GM18907 (cell line): ENCODE measurements around the gene PXN.
A peak's percentile ranks its signal among the peaks of the same experiment; 100 is the strongest.
"Not testable (repeated sequence)": the region's sequence is repeated elsewhere in the genome, so short reads cannot be mapped to it uniquely, and the experiment has no call there.

ENCODE experiments used
- ATAC-seq: cut with Tn5 transposase; IDR thresholded peaks from one replicate; pipeline ENCODE4 v1.9.1; 2021; ENCODE audit warnings: mild to moderate bottlenecking, moderate library complexity; ENCODE audit not compliant: unreplicated experiment

The PXN gene

GRCh38 chr12:120242275-120242799, 23.2 kb downstream of the PXN start:
- no peak for ATAC-seq

GRCh38 chr12:120241561-120242274, 23.8 kb downstream of the PXN start:
- no peak for ATAC-seq

- ATAC-seq, result no peak
Observed at GRCh38 chr12:120240495-120240833, 25.1 kb downstream of the PXN start.

GRCh38 chr12:120239776-120240494, 25.6 kb downstream of the PXN start:
- ATAC-seq, result no peak

DNA sequence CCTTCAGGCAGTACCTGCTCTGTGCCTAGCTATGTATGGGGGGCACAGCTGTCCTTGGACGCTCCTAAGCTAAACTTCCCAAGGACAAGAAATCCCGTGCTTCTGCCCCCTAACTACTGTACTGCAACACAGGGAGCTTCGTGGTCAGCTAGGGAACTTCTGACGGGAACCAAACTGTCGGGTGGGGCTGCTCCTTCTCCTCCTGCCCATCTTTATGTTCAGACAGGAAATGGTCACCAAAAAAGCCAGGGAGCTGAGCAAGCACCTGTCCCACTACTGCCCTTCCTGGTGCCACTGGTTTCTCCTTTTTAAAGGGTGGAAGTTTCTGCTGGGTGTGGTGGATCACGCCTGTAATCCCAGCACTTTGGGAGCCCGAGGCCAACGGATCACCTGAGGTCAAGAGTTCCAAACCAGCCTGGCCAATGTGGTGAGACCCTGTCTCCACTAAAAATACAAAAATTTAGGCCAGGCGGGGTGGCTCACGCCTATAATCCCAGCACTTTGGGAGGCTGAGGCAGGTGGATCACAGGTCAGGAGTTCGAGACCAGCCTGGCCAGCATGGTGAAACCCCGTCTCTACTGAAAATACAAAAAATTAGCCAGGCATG, 26.6 kb downstream of the PXN start:
- ATAC-seq, result no peak

- no peak for ATAC-seq
Observed at GRCh38 chr12:120238217-120238616, 27.3 kb downstream of the PXN start.

GRCh38 chr12:120237360-120238171, 28.0 kb downstream of the PXN start:
- no peak for ATAC-seq

DNA sequence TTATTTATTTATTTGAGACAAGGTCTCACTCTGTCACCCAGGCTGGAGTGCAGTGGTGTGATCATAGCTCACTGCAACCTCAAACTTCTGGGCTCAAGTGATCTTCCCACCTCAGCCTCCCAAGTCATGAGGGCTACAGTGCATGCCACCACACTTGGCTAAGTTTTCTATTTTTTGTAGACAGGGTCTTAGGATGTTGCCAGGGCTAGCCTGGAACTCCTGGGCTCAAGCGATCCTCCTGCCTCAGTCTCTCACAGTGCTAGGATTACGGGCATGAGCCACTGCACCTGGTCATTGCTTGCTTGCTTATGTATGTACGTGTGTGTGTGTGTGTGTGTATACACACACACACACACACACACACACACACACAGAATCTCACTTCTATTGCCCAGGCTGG, 28.7 kb downstream of the PXN start:
- ATAC-seq, result not testable (repeated sequence)

DNA sequence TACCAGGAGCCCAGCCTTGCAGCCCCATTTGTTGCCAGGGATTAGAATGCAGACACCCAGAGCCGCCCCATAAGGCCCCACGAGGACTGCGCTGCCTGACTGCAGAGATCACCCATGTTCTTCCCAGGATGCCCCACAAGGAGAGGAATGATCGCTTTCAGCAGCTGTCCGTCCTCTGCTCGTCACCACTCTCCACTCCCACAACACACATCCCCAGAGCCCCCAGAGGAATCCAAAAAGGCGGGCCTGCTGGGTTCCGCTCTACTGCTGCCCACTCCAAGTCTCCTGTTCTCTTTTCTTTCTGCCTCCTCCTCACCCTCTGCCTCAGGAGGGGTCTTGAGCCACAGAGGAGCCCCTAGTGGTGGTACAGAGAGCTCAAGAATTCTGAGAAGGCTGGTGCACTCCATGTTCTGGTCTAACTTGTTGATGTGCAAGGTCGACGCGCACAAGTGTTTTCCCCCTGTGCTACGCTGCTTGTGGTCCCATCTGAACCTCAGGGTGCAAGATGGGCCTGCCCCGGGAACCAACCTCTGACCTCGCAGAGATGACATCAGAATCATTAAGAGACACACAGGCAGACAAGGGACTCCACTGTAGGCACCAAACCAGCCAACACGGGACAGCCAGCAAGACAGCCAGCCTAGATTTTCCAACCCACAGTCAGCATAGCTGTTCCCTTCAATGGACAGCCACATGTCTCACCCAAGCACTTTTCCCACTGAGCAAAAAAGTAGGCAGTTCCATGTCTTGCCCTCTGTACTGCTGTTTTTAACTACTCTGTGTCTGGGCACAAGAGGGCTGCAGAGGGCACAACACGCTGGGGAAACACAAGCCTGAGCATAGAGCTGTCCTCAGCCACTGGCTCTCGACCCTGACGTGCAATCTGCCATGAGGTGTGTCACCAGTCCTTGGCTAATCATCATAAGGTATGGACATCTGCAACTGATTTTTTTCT, 29.9 kb downstream of the PXN start:
- no peak for ATAC-seq

DNA sequence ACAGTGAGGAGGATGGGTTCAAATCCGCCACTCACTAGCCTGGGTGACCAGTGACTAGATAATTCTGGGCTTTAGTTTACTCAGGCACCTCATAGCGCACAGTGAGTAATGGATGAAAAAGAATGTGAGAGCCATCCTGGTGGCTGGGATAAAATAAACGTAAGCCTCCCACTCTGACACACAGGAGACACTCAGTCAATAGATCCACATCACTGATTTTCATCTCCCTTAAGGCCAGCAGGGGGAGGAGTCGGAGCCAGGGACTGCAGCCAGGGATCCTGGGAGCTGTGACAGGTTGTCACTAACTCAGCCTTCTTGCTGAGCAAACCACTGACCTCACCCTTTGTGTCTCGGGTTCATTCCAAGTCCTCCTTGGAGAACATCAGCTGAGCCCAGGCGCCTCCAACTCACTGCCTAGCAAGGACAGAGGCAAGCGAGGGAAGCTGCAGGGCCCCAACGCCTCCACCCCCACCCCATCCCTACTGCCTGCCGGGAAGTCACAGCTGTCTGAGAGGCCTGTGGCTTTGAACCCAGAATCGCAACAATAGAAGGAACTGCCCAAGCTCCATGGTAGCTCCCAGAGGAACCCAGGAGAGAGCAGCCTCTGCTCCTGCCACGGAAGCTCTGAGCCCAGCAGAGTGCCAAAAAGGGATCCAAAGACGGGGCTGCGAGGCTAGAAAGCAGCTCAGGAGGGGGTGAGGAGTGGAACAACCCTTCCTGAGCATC, 30.7 kb downstream of the PXN start:
- ATAC-seq, result no peak

- no peak for ATAC-seq
Observed at GRCh38 chr12:120231316-120232011, 34.1 kb downstream of the PXN start.

DNA sequence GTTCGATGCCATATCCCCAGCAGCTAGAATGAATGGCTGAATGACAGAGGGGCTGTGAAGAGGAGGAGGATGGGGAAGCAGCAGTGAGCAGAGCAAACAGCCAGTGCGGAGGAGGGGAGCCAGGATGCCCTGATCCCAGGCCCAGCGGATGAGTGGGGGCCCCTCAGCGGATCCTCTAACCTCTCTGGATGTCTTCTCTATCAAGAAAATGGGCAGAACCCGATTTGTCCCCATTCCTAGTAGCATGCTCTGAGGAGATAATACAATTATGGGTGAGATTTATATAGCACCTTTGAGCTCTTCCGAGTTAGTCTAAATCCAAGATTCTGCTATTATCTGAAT, 34.6 kb downstream of the PXN start:
- no peak for ATAC-seq

DNA sequence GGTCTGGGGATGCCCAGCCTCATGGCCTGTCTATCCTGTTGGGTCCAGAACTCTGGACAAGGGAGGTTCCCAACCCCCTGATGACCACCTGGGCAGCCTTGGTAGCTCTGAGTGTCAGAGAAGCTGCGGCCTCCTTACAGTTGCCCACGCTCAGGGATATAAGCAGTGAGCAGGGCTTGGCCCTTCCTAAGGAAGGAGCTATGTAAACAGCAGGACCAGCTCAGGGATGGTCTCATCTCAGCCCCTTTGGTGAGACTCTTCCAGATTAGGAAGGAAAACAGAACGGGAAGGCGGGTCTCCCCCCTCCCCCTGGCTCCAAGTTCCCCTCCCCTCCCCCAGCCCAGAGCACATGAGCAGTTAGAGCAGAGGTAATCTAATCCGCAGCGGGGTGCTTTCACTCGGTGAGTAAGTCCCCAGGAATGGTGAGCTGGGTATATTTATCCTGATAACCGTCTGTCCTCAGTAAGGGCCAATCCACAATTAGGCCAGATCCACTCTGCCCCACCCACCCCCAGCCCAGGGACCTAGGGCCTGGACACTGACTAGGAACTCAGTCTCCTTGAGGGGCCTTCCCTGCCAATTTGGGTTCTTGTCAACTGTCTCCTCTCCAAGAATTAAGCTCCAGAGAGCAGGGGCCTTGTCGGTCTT, 35.1 kb downstream of the PXN start:
- no peak for ATAC-seq

DNA sequence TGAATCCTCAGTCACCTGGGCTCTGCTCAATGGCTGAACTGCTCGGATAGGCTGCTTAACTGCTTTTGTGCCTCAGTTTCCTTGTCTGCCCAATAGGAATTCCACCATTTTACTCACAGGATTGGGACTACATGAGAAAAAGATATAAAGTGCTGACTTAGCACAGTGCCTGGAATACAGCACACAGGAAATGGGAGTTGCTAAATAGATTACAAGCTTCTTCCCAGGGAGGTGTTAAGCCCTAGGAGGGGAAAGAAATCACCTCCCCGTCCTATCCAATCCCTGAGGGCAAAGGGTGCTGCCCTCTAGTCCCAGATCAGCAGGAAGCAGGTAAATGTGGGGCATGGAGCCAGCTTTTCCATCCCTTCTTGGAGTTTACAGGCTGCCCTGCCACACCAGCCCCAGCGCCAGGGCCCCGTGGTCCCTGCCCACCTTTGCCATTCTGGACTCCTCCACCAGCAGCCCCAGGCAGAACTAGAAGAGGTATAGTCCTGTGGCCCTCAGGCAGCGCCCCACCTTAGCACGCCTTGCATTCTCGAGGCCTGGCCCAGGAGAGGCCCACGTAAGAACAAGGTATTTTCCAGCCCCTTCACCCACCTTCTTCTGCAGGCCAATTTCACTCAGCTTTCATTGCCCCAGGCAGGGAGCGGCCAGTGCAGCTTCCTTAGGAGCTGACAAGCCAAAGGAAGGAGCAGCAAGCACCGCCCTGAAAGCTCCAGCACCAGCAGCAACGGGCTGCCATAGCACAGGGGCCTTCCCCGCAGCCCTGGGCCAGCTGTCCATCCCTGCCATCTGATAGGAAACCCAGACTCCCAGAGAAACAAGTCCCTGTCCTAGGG, 35.8 kb downstream of the PXN start:
- ATAC-seq, result no peak

- no peak for ATAC-seq
Observed at GRCh38 chr12:120229071-120229486, 36.5 kb downstream of the PXN start.

- ATAC-seq, result peak; percentile 75
Observed at GRCh38 chr12:120228291-120229070, 37.0 kb downstream of the PXN start.

- ATAC-seq, result no peak
Observed at GRCh38 chr12:120228041-120228290, 37.6 kb downstream of the PXN start.
